Uterus (tissue), 4 donors: ENCODE data around the gene CCSER1. TPM values are rescaled to one million over a fixed set of nuclear protein-coding genes. Genes with fewer than 3 reads are reported as not detected.

Experiments
- DNase-seq, 2 donors: peaks; one replicate each; pipeline ENCODE4 v3.0.0-alpha.2; 2019 to 2020
- H3K27ac ChIP-seq, 2 donors: fragments of 200-600 bp; sonication (generic); 1 replicate in 1 of 2; 2 replicates in 1 of 2; pipeline ENCODE4 v1.5.1; 2016 to 2018
- H3K27me3 ChIP-seq, 2 donors: fragments of 200-600 bp; sonication (generic); one replicate each; pipeline ENCODE4 v1.5.1; 2018 to 2019; ENCODE audit warnings: control low read depth in 1 of 2
- H3K36me3 ChIP-seq, 2 donors: fragments of 200-600 bp; sonication (generic); one replicate each; pipeline ENCODE4 v1.5.1; 2019; ENCODE audit warnings: control low read depth in 1 of 2
- H3K4me1 ChIP-seq, 2 donors: fragments of 200-600 bp; sonication (generic); one replicate each; pipeline ENCODE4 v1.5.1; 2018 to 2019; ENCODE audit warnings: control low read depth in 1 of 2
- H3K4me3 ChIP-seq, 2 donors: fragments of 200-600 bp; sonication (generic); 1 replicate in 1 of 2; 2 replicates in 1 of 2; pipeline ENCODE4 v1.5.1; 2018 to 2019; ENCODE audit warnings: mild to moderate bottlenecking in 1 of 2
- H3K9me3 ChIP-seq, 2 donors: fragments of 200-600 bp; sonication (generic); one replicate each; pipeline ENCODE4 v1.5.1; 2019; ENCODE audit warnings: control low read depth in 1 of 2
- CTCF ChIP-seq, 4 experiments: fragments of 200-600 bp in 2 of 4; fragments of 450-650 bp in 2 of 4; sonication (generic) in 2 of 4; IDR thresholded peaks; one replicate each; pipeline ENCODE4 v1.5.1; 2016 to 2019; ENCODE audit warnings: antibody characterized with exemption in 4 of 4, mild to moderate bottlenecking in 2 of 4, moderate library complexity in 1 of 4
- POLR2A ChIP-seq, 2 donors: fragments of 450-650 bp; IDR thresholded peaks; one replicate each; pipeline ENCODE4 v1.6.1; 2016; ENCODE audit warnings: antibody characterized with exemption in 2 of 2, mild to moderate bottlenecking in 1 of 2, moderate library complexity in 1 of 2
- intact Hi-C: fragments of 100-400 bp; cut with DNase I; formaldehyde crosslinking; loops from one replicate; pipeline ENCODE4 v1.15.1; 2023; ENCODE audit warnings: low total_unique reads
- total RNA-seq, 4 donors: library from RNA; depleted of rRNA in 3 of 4; stranded (reverse); fragments of >200 nt in 3 of 4; gene quantifications; one replicate each; pipeline versions ENCODE4 v1.1.0 to v1.2.4, GENCODE V29; 2014 to 2023
- donor health status: DM: yes; HTN: yes; CAD: no.

Gene CCSER1
- total RNA-seq, 4 donors from 2014 or later = 2.8 to 54.7 (median 11.9) TPM

- H3K36me3 ChIP-seq = no peaks in the 10 kb centered on the region
- no peak for TF ChIP-seq CTCF (IDR thresholded peaks at IDR 0.05)
- no peak for TF ChIP-seq POLR2A (IDR thresholded peaks at IDR 0.05)
- intact Hi-C loops = no loop called here
- H3K27ac ChIP-seq = no peak overlapping the region
- H3K27me3 ChIP-seq = no peaks in the 10 kb centered on the region
- H3K4me3 ChIP-seq = no peak overlapping the region
- no peaks in the 10 kb centered on the region for H3K4me1 ChIP-seq
- no peaks in the 10 kb centered on the region for H3K9me3 ChIP-seq
- DNase-seq = no peak
Observed at GRCh38 chr4:91279899-91280298, 1152.7 kb downstream of the CCSER1 start.

GRCh38 chr4:91280551-91281290, 1153.5 kb downstream of the CCSER1 start:
- intact Hi-C loops = no loop called here
- no peak overlapping the region for H3K27ac ChIP-seq
- H3K4me1 ChIP-seq = no peaks in the 10 kb centered on the region
- TF ChIP-seq CTCF (IDR thresholded peaks at IDR 0.05) = no peak
- no peak for TF ChIP-seq POLR2A (IDR thresholded peaks at IDR 0.05)
- no peak overlapping the region for H3K4me3 ChIP-seq
- no peaks in the 10 kb centered on the region for H3K36me3 ChIP-seq
- no peaks in the 10 kb centered on the region for H3K9me3 ChIP-seq
- DNase-seq = no peak
- H3K27me3 ChIP-seq = no peaks in the 10 kb centered on the region

- intact Hi-C loops = no loop called here
- Histone ChIP-seq H3K4me3 (no peak overlapping the region), H3K4me1 (no peaks in the 10 kb centered on the region), H3K27ac (no peak overlapping the region), H3K9me3 (no peaks in the 10 kb centered on the region), H3K27me3 (no peaks in the 10 kb centered on the region), H3K36me3 (no peaks in the 10 kb centered on the region)
- no peak for DNase-seq
- TF ChIP-seq CTCF (IDR thresholded peaks at IDR 0.05) (no peak), POLR2A (IDR thresholded peaks at IDR 0.05) (no peak)
Observed at GRCh38 chr4:91282217-91282616, 1155.0 kb downstream of the CCSER1 start.

- H3K9me3 ChIP-seq = no peaks in the 10 kb centered on the region
- DNase-seq = no peak
- no peak for TF ChIP-seq CTCF (IDR thresholded peaks at IDR 0.05)
- no peak for TF ChIP-seq POLR2A (IDR thresholded peaks at IDR 0.05)
- H3K4me3 ChIP-seq = no peak overlapping the region
- no peak overlapping the region for H3K27ac ChIP-seq
- no peaks in the 10 kb centered on the region for H3K36me3 ChIP-seq
- H3K4me1 ChIP-seq = no peaks in the 10 kb centered on the region
- intact Hi-C loops = no loop called here
- no peaks in the 10 kb centered on the region for H3K27me3 ChIP-seq
Observed at GRCh38 chr4:91283726-91284230, 1156.6 kb downstream of the CCSER1 start.

- H3K27me3 ChIP-seq = no peaks in the 10 kb centered on the region
- no peaks in the 10 kb centered on the region for H3K4me1 ChIP-seq
- H3K9me3 ChIP-seq = no peaks in the 10 kb centered on the region
- no peak for DNase-seq
- TF ChIP-seq CTCF (IDR thresholded peaks at IDR 0.05) (no peak), POLR2A (IDR thresholded peaks at IDR 0.05) (no peak)
- H3K36me3 ChIP-seq = no peaks in the 10 kb centered on the region
- no peak overlapping the region for H3K27ac ChIP-seq
- H3K4me3 ChIP-seq = no peak overlapping the region
- intact Hi-C loops = no loop called here
Observed at GRCh38 chr4:91284480-91284879, 1157.3 kb downstream of the CCSER1 start.
